GM13977 (cell line): ENCODE measurements around the gene JMJD7.

Experiments
- DNase-seq: peaks from one replicate; pipeline ENCODE4 v3.0.0; 2012; ENCODE audit warnings: low spot score
- in situ Hi-C: fragments of 300-500 bp; cut with MboI; formaldehyde crosslinking; loops from one replicate; pipeline ENCODE4 v1.12.0; 2022; ENCODE audit warnings: low sequenced_read_pairs, low pct_unique_long_range_greater_than_20kb, mixed read lengths, inconsistent platforms; ENCODE audit not compliant: unreplicated experiment
- TF ChIP-seq, protein P1 (sequence below): IDR thresholded peaks from 2 replicates; pipeline ENCODE4 v1.5.1; 2012; ENCODE audit warnings: mild to moderate bottlenecking, control low read depth; ENCODE audit not compliant: insufficient read depth; ENCODE audit errors: extremely low read depth, missing control alignments

The JMJD7 gene

GRCh38 chr15:41799488-41799805 is 28.4 kb upstream of the JMJD7 start:
- TF ChIP-seq, protein P1, sequence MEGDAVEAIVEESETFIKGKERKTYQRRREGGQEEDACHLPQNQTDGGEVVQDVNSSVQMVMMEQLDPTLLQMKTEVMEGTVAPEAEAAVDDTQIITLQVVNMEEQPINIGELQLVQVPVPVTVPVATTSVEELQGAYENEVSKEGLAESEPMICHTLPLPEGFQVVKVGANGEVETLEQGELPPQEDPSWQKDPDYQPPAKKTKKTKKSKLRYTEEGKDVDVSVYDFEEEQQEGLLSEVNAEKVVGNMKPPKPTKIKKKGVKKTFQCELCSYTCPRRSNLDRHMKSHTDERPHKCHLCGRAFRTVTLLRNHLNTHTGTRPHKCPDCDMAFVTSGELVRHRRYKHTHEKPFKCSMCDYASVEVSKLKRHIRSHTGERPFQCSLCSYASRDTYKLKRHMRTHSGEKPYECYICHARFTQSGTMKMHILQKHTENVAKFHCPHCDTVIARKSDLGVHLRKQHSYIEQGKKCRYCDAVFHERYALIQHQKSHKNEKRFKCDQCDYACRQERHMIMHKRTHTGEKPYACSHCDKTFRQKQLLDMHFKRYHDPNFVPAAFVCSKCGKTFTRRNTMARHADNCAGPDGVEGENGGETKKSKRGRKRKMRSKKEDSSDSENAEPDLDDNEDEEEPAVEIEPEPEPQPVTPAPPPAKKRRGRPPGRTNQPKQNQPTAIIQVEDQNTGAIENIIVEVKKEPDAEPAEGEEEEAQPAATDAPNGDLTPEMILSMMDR, result no peak
- peak; percentile 36 for DNase-seq
- in situ Hi-C loops, result no loop called here

- no peak for DNase-seq
- TF ChIP-seq, protein P1, result no peak
- in situ Hi-C loops, result no loop called here
Measured at GRCh38 chr15:41801185-41801584, 26.7 kb upstream of the JMJD7 start.

- TF ChIP-seq, protein P1, result no peak
- in situ Hi-C loops, result no loop called here
- DNase-seq, result no peak
Measured at GRCh38 chr15:41801850-41802455, 25.9 kb upstream of the JMJD7 start.

GRCh38 chr15:41804361-41804760 is 23.5 kb upstream of the JMJD7 start:
- TF ChIP-seq, protein P1, result no peak
- in situ Hi-C loops, result no loop called here
- DNase-seq, result no peak

GRCh38 chr15:41804916-41805666 is 22.8 kb upstream of the JMJD7 start:
- TF ChIP-seq, protein P1, result no peak
- in situ Hi-C loops, result no loop called here
- DNase-seq, result no peak

GRCh38 chr15:41805711-41806110 is 22.2 kb upstream of the JMJD7 start:
- TF ChIP-seq, protein P1, result no peak
- DNase-seq, result no peak
- in situ Hi-C loops, result no loop called here
